ENCODE data around the gene ADRB1. TPM values are rescaled to one million over a fixed set of nuclear protein-coding genes. Genes with fewer than 3 reads are reported as not detected.

The ADRB1 gene
- total and polyA plus RNA-seq, 4 donors, result 0.05 to 0.17 (median 0.16) TPM; not detected in 1

DNA sequence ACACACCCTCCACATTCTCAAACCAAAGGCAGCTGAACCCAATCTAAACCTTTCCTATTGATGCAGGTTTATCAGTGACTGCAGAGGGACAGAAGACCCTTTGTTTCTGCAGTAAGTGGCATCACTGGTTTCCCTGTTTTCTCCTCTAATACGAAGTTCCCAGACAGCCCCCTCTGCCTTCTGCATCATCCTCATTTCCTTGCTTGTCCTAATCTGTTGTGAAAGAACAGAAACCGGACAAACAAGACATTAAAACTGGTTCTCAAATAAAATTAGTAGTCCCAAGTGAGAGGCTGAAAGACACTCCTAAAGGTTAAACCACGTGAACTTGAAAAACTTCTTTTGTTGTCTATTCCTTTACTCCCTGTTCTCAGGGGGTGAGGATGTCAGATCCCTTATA, 10.1 kb upstream of the ADRB1 start:
- no peak overlapping the region for H3K27ac ChIP-seq (ENCODE audit: low read depth in 1 of 2, low read length in 2 of 2)
- TF ChIP-seq JUND (IDR thresholded peaks at IDR 0.05) (no peak), CTCF (IDR thresholded peaks at IDR 0.05; ENCODE audit: low read depth, low read length, missing input control) (no peak), FOXA1 (IDR thresholded peaks at IDR 0.05) (no peak), NR2F2 (IDR thresholded peaks at IDR 0.05) (no peak), ATF3 (IDR thresholded peaks at IDR 0.05) (no peak), YY1 (IDR thresholded peaks at IDR 0.05) (no peak), FOXA2 (IDR thresholded peaks at IDR 0.05) (no peak), GABPA (IDR thresholded peaks at IDR 0.05 in 1 of 2, conservative IDR thresholded peaks at IDR 0.05 in 1 of 2) (no peak), SP1 (IDR thresholded peaks at IDR 0.05) (no peak), HNF4G (IDR thresholded peaks at IDR 0.05) (no peak), TAF1 (conservative IDR thresholded peaks at IDR 0.05) (no peak), RAD21 (IDR thresholded peaks at IDR 0.05) (no peak), ZBTB33 (IDR thresholded peaks at IDR 0.05) (no peak), RXRA (IDR thresholded peaks at IDR 0.05) (no peak), EGR1 (IDR thresholded peaks at IDR 0.05; ENCODE audit: low read depth in 2 of 2) (no peak), HNF4A (conservative IDR thresholded peaks at IDR 0.05) (no peak)
- TF ChIP-seq, protein P1, sequence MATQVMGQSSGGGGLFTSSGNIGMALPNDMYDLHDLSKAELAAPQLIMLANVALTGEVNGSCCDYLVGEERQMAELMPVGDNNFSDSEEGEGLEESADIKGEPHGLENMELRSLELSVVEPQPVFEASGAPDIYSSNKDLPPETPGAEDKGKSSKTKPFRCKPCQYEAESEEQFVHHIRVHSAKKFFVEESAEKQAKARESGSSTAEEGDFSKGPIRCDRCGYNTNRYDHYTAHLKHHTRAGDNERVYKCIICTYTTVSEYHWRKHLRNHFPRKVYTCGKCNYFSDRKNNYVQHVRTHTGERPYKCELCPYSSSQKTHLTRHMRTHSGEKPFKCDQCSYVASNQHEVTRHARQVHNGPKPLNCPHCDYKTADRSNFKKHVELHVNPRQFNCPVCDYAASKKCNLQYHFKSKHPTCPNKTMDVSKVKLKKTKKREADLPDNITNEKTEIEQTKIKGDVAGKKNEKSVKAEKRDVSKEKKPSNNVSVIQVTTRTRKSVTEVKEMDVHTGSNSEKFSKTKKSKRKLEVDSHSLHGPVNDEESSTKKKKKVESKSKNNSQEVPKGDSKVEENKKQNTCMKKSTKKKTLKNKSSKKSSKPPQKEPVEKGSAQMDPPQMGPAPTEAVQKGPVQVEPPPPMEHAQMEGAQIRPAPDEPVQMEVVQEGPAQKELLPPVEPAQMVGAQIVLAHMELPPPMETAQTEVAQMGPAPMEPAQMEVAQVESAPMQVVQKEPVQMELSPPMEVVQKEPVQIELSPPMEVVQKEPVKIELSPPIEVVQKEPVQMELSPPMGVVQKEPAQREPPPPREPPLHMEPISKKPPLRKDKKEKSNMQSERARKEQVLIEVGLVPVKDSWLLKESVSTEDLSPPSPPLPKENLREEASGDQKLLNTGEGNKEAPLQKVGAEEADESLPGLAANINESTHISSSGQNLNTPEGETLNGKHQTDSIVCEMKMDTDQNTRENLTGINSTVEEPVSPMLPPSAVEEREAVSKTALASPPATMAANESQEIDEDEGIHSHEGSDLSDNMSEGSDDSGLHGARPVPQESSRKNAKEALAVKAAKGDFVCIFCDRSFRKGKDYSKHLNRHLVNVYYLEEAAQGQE (IDR thresholded peaks at IDR 0.05), result no peak
- TF ChIP-seq, protein P2, sequence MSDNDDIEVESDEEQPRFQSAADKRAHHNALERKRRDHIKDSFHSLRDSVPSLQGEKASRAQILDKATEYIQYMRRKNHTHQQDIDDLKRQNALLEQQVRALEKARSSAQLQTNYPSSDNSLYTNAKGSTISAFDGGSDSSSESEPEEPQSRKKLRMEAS (IDR thresholded peaks at IDR 0.05), result no peak
- no peaks in the 10 kb centered on the region for H3K27me3 ChIP-seq (ENCODE audit: control insufficient read depth in 4 of 4, insufficient read depth in 4 of 4, low read length in 3 of 4)
- no peak overlapping the region for H3K9ac ChIP-seq (ENCODE audit: low read depth in 1 of 2, low read length in 2 of 2)
- no peak overlapping the region for H3K4me3 ChIP-seq (ENCODE audit: low read depth in 1 of 3, low read length in 3 of 3)
- WGBS, result 85% methylated on average over 3 of the region's 3 CpGs
- no peaks in the 10 kb centered on the region for H3K9me3 ChIP-seq (ENCODE audit: control insufficient read depth in 4 of 4, low read length in 3 of 4)
- H3K36me3 ChIP-seq (ENCODE audit: control insufficient read depth in 4 of 4, insufficient read depth in 3 of 4, low read depth in 1 of 4, low read length in 3 of 4), result no peaks in the 10 kb centered on the region
- no peak for DNase-seq (ENCODE audit: low spot score)
- peaks cover 0 to 1% (median 0%) of the 10 kb centered on the region in 4 donors for H3K4me1 ChIP-seq (ENCODE audit: control insufficient read depth in 4 of 4, insufficient read depth in 4 of 4, low read length in 3 of 4)

Measured in liver (tissue), 9 donors.